GM12878 (cell line): ENCODE data around the gene PLEKHM1.

ENCODE experiments used
- BCL11A ChIP-seq: IDR thresholded peaks from 2 replicates; pipeline ENCODE4 v1.6.1; 2011; ENCODE audit warnings: low read depth, low read length
- MXI1 ChIP-seq: fragments of 150-350 bp; IDR thresholded peaks from 2 replicates; pipeline ENCODE4 v1.6.1; 2011; ENCODE audit warnings: low read depth, mild to moderate bottlenecking, inconsistent platforms, low read length, improper control_type of control experiment
- NFYB ChIP-seq: IDR thresholded peaks from 2 replicates; pipeline ENCODE4 v1.6.1; 2011; ENCODE audit warnings: low read depth, mild to moderate bottlenecking, low read length, improper control_type of control experiment, moderate library complexity; ENCODE audit not compliant: insufficient read depth
- PML ChIP-seq: IDR thresholded peaks from 2 replicates; pipeline ENCODE4 v1.6.1; 2012; ENCODE audit warnings: low read length, inconsistent platforms

DNA sequence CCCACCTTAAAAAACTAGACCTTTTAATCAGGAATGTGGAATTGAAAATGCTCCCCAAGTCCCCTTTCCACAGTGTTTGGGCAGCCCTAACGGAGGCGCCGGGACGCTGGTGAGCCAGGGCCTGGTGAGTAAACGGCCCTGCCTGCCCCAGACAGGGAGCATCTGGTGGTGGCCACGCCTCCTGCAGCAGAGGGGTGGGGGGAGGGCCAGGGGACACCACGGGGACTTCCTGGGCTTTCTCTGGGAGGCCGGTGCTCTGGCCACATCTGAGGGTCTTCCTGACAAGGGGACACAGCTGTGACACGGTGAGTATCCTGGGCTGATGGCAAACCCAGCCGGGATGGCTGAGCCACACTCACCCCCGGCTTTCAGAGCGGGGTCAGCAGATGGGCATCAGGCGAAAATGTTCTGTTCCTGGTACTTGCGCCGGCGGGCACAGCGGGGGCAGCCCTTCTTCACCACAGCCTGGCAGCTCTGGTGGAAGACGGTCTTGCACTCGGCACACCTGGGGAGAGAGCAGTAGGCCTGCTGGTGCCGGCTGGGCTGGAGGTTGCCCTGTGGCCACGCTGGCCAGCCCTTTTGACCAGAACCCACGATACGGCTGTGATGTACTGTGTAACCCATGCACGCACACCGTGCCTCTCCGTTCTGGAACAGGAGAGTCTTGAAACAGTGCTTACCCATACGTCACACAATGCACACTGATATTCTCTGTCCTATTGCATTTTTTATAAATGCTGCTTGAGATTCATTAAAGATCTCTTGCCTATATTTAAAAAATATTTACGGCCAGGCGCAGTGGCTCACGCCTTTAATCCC is 52.8 kb downstream of the PLEKHM1 start:
- TF ChIP-seq BCL11A = no peak
- no peak for TF ChIP-seq MXI1
- no peak for TF ChIP-seq PML
- no peak for TF ChIP-seq NFYB
